Measurements from ENCODE around the gene CTNNA3.

Gene CTNNA3

DNA sequence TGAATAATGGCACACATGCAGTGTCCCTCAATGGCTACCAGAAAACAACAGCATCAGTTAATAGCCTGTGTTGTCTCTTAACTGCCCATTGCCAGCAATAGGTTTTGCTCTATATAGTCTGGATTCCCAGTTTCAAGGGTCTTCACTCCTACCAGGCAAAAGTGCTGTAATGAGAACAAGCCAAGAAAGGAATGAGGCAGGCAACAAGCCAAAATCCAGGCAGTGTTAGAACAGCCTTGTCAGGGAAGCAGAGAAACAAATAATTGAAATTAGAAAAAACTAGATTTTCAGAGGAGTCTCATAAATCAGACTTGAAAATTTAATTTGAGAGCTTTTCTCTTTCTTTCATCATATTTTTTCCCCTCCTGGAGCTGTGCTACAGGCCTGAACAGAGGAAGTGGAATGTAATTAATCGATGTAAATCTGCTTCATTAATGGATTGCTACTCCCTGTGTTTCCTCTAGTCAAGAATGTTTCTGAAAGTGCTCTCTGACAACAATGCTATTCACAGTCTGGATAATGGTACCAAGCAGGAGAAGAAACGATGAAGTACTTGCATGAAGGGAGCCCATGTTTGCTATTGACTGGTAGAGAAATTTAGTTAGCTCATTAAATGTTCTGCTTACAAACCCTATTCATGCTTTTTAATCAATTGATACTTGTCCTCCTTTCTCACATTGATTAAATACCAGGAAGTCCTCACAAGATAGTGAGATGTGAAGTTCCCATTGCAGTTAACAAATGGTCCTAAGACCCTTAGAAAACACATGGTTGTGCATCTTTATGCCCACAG is 972.2 kb downstream of the CTNNA3 start:
- DNase-seq (ENCODE audit: low spot score) = no peak
- TF ChIP-seq, protein P1, sequence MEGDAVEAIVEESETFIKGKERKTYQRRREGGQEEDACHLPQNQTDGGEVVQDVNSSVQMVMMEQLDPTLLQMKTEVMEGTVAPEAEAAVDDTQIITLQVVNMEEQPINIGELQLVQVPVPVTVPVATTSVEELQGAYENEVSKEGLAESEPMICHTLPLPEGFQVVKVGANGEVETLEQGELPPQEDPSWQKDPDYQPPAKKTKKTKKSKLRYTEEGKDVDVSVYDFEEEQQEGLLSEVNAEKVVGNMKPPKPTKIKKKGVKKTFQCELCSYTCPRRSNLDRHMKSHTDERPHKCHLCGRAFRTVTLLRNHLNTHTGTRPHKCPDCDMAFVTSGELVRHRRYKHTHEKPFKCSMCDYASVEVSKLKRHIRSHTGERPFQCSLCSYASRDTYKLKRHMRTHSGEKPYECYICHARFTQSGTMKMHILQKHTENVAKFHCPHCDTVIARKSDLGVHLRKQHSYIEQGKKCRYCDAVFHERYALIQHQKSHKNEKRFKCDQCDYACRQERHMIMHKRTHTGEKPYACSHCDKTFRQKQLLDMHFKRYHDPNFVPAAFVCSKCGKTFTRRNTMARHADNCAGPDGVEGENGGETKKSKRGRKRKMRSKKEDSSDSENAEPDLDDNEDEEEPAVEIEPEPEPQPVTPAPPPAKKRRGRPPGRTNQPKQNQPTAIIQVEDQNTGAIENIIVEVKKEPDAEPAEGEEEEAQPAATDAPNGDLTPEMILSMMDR (IDR thresholded peaks at IDR 0.05; ENCODE audit: borderline replicate concordance, control extremely low read depth, extremely low read depth, insufficient read depth, missing control alignments) = no peak
- in situ Hi-C loops (cut with MboI; ENCODE audit: low sequenced_read_pairs, unreplicated experiment) = no loop called here

DNA sequence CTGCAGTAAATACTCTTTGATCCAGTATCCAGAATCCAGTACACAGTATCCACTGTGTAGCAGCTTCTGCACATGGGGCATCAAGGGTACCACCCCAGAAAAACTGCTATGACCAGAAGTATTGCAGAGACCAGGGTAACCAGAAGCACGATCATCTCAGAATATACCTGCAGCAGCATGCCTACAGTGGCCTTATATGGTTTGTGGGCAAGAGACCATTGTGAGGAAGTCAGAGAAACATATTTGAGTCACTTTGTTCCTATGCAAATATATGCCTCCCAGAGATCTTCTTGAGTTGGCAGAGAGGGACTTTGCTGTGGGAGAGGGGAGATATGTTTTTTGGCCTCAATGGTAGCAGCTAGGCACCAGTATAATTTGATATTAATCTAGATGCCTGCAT is 976.5 kb downstream of the CTNNA3 start:
- no peak for DNase-seq (ENCODE audit: low spot score)
- in situ Hi-C loops (cut with MboI; ENCODE audit: low sequenced_read_pairs, unreplicated experiment) = no loop called here
- TF ChIP-seq, protein P1 (IDR thresholded peaks at IDR 0.05; ENCODE audit: borderline replicate concordance, control extremely low read depth, extremely low read depth, insufficient read depth, missing control alignments) = no peak

DNA sequence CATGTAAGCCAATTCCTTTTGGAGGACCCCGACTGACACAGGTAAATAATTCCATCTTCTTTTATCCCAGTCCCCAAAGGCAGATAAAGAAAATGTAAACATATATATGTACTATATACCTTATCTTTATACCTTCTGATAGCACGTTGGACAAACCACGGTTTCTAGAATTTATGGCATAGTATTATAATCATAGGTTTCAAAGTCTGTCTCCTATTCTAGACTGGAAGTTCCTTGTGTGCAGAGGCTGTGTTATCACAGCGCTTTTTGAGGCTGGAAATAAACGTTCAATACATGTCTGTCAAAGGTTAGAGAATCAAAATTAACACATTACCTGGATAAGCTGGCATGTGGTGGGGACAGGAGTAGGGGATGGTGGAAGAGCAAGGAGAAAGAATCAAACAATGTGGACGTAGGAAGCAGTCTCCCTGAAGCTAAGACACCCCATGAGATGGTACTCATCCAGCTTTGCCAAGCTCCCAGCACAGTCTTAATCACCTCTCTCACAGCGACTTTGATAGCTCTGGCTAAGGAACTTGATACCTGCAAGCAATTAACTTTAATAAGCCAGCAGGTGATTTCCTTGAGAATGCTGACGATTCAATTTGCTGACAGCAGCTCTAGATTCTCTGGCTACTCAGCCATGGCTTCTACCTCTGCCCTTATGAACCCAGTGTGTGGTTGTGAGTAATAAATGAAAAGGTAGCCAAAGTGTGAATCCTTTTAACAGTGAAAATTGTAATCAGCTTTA is 978.6 kb downstream of the CTNNA3 start:
- no peak for DNase-seq (ENCODE audit: low spot score)
- TF ChIP-seq, protein P1 (IDR thresholded peaks at IDR 0.05; ENCODE audit: borderline replicate concordance, control extremely low read depth, extremely low read depth, insufficient read depth, missing control alignments) = no peak
- in situ Hi-C loops (cut with MboI; ENCODE audit: low sequenced_read_pairs, unreplicated experiment) = no loop called here

DNA sequence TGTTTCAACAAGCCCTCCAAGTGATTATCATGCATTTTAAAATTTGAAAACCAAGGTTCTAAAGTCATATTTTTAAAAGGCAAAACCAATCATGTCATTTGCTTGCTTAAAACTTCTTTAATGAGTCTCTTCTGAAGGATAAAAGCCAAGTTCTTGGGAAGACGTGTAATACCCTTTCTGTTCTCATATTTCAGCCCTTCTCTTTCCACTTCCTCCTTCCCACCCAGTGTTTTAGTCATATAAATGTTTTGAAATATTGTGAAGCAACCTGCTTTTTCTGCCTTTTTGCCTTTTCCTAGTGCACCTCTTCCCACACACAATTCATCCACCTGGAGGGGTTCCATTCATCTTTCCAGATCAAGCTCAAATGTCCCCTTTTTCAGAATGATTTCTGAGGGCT is 981.3 kb downstream of the CTNNA3 start:
- in situ Hi-C loops (cut with MboI; ENCODE audit: low sequenced_read_pairs, unreplicated experiment) = no loop called here
- no peak for DNase-seq (ENCODE audit: low spot score)
- TF ChIP-seq, protein P1 (IDR thresholded peaks at IDR 0.05; ENCODE audit: borderline replicate concordance, control extremely low read depth, extremely low read depth, insufficient read depth, missing control alignments) = no peak

DNA sequence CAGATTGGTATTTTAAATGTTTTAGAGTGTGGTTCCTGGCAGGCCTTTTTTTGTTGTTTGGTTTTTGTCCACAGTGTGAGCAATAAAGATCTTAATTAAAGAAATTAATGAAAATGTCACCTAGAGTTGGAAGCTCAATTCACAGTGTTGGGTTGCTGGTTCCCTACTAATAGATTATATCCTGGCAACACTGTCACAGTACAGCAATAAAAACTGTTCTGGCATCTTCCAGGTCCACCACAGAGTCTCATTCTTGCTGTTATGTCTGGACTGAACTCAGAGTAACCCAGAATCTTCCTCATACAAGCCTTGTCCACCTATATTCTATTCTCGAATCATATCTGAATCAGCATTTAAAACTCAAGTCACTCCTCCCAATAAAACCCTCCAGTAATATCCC is 982.6 kb downstream of the CTNNA3 start:
- in situ Hi-C loops (cut with MboI; ENCODE audit: low sequenced_read_pairs, unreplicated experiment) = no loop called here
- no peak for DNase-seq (ENCODE audit: low spot score)
- TF ChIP-seq, protein P1 (IDR thresholded peaks at IDR 0.05; ENCODE audit: borderline replicate concordance, control extremely low read depth, extremely low read depth, insufficient read depth, missing control alignments) = no peak

DNA sequence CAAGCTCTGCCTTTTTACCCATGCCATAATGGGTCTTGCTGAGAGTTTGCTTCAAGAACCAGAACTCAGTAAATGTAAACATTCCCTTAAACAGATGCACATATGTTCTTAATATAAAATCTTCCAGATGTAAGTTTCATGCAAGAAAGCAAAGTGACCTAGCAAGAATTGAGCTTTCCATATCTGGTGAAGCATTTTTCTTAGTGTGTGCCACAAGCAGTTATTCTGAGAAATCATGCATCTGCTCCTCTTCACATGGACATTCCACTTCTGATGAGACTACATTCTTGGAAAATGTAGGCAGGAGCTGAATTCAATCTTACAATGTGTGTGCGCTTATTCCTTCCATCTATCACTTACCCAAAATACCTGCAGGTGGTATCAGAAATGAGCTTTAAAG is 997.9 kb downstream of the CTNNA3 start:
- DNase-seq (ENCODE audit: low spot score) = no peak
- in situ Hi-C loops (cut with MboI; ENCODE audit: low sequenced_read_pairs, unreplicated experiment) = no loop called here
- TF ChIP-seq, protein P1 (IDR thresholded peaks at IDR 0.05; ENCODE audit: borderline replicate concordance, control extremely low read depth, extremely low read depth, insufficient read depth, missing control alignments) = no peak

All from GM13976 (cell line).